ENCODE data around the gene TRIM21.
"Not testable (repeated sequence)": the region's sequence is repeated elsewhere in the genome, so short reads cannot be mapped to it uniquely, and the experiment has no call there.

TRIM21 gene

DNA sequence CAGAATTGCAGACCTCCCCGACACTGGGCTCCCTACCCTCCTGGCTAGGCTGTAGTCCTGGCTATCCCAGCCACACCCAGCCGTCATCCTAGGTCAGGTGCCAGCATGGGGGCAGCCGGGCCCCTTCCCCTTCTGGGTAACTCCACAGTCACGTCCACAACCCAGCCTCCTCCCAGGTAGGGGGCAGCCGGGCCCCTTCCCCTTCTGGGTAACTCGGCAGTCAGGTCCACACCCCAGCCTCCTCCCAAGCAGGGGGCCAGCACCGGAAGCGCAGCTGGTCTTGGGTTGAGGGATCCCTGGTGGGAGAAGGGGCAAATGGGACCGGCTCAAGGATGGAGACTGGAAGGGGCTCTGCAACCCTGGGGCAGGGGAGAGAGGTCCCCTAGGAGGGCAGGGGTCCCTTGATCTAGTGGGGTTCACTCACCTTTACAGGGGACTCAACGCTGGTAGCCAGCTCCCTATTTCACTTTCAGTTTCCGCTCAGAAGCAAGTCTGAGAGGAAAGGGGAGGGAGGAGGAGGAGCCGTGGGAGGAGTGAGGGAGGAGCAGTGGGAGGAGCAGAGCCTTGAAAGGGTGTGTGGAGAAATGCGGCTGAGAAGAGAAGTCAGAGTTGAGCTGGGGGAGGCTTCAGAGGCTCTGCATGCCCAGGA is at the start of gene TRIM21:
TSS of gene TRIM21 (minus strand) at position 494 of the 649 bp plus-strand sequence. CDS start 3,293 bp downstream, outside the sequence.
- FAIRE-seq: peak; percentile 89

DNA sequence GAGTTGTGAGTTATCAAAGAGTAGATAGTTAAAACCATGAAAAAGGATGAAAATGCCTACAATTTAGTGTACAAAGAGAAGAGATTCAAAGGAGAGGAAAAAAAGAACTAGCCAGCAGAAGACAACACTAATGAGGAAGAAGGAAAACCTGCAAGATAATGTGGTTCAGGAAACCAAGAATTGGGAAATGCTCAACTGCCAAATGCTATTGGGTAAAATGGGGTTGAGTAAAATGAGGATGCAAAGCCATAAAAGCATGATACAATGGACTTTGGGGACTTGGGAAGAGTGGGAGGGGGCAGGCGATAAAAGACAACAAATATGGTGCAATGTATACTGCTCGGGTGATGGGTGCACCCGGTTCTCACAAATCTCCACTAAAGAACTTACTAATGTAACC is 48.0 kb upstream of the TRIM21 start:
- no peak for FAIRE-seq

DNA sequence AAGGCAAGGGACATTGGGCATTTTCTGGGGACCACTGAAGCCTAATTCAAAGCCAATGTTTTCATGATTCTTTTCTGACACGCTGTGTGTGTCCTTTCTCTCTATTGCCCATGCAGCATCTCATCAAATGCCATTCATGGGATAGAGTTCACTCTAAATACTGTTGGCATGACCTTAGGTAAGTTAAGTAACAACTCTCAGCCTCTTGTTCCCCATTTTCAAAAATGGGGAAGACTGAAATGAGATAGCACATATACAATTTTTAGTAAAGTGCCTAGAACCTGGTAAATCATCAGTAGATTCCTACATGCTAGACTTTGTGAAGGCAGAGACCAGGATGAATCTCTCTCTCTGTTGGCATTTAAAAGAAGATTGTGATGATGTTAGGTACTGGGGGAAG is 42.9 kb upstream of the TRIM21 start:
- no peak for FAIRE-seq

DNA sequence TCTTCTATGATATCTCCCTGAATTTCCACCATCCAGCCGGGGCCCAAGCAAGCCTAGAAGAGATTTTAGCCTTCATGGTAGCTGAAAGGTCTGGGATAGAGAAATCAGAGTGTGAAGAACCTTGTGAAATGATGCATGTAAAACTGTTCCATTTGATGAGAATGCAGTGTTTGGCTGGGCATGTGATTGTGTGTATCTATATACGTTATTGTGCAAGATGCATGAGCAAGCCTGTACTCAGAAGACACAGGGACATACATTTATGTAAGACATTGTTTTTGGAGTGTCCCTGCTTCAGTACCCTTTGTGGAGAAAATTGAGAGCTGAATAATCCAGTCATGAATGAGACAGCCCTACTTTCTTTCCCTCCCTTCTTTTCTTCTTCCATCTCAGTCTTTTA is 40.4 kb upstream of the TRIM21 start:
- no peak for FAIRE-seq

DNA sequence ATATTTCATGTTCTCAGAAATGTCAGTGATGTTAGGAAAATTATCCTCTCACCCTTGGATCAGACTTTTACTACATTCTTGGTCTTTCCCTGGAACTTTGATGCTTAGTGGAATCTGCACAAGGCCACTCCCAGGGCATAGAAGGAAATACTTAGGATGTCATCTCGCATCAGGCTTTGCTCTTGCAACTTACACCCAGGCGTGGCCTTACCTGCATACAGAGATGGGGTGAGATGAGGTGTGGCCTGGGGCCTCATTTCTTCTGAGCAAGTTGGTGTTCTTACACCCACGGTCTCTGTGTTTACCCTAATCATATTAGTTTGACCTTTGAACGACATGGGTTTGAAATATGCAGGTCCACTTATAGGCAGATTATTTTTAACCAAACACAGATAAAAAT is 36.5 kb upstream of the TRIM21 start:
- no peak for FAIRE-seq

DNA sequence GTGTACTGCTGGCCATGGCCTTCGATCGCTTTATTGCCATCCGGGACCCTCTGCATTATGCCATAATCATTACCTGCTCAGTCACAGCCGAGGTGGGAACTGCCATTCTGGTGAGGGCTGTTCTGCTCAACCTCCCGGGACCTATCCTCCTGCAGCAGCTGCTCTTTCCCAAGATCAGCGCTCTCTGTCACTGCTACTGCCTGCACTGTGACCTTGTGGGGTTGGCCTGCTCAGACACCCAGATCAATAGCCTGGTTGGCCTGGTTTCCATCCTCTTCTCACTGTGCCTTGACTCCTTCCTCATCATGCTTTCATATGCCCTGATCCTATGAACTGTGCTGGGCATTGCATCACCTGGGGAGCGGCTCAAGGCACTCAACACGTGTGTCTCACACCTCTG is 24.9 kb upstream of the TRIM21 start:
- no peak for FAIRE-seq

DNA sequence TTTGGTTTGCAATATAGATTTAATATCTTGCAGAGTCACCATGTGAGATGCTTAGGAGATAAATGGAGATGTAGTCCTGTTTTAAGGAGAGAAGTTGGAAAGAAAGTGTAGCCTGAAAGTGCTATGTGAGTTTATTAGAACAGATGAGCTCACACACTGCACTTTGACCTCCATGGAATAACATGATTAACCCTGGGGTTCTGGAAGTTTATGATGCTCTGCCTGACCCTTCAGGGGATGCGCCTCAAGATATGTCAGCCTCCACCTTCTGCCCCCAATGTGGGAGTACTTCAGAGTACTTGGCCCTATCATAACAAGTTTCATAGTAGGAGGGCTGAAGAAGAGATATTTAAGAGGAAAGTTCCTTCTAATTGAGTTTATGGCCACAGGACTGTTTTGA is 23.3 kb upstream of the TRIM21 start:
- no peak for FAIRE-seq

DNA sequence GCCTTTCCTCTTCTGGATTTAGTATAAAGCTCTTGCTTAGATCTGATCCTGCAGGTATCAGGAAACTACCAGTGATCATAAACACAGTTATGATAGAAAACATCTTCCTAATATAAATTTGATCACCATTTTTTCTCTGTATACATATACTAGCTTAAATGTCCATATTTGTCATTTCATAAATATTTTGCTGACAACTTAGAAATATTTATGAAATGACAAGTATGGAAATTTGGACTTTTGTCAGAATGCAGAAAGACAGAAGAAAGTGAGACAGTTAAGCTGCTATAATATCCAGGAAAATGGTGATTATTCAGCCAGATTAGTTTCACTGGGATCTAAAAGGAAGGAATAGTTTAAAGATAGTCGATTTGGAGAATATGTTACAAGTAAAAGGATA is 22.8 kb upstream of the TRIM21 start:
- no peak for FAIRE-seq

DNA sequence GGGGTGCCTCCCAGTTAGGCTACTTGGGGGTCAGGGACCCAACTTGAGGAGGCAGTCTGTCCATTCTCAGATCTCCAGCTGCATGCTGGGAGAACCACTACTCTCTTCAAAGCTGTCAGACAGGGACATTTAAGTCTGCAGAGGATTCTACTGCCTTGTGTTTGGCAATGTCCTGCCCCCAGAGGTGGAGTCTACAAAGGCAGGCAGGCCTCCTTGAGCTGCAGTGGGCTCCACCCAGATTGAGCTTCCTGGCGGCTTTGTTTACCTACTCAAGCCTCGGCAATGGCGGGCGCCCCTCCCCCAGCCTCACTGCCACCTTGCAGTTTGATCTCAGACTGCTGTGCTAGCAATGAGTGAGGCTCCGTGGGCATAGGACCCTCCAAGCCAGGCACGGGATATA is 12.7 kb upstream of the TRIM21 start:
- FAIRE-seq: not testable (repeated sequence)

DNA sequence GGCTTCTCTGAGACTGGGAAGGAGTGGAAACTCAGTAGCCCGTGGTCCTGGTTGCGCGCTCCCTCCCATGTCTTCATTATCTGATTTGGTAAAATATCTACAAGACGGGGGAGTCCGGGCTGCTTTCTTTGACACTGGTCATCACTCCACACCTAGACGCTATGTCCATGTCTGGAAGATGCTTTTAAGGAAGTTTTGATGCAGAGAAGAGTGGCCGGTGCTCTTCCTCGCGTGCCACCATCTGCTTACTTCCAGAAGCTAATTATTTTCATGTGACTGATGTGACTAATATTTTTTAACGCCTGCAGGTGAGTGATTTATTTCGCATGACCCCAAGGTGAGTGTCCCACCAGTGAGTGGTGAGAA is 339 bp upstream of the TRIM21 start:
- no peak for FAIRE-seq

DNA sequence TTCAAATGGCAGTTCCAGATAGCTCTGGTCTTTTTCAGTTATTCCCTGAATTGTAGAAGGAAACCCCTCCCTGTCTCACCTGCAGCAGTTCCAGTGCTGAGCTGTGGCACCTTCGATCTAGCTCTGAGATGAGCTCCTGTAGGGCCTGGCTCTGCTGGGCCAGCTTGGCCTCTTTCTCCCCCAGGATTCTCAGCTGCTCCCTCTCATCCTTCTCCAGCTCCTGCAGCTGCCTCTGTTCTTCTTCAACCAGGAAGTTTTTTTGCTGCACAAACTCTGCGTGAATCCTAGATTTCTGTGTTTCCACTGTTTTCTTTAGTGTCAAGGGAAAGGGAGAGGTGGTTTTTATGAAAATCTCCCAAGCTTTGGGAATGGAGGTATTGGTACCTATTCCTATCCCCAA is 5.3 kb downstream of the TRIM21 start:
- FAIRE-seq: no peak

DNA sequence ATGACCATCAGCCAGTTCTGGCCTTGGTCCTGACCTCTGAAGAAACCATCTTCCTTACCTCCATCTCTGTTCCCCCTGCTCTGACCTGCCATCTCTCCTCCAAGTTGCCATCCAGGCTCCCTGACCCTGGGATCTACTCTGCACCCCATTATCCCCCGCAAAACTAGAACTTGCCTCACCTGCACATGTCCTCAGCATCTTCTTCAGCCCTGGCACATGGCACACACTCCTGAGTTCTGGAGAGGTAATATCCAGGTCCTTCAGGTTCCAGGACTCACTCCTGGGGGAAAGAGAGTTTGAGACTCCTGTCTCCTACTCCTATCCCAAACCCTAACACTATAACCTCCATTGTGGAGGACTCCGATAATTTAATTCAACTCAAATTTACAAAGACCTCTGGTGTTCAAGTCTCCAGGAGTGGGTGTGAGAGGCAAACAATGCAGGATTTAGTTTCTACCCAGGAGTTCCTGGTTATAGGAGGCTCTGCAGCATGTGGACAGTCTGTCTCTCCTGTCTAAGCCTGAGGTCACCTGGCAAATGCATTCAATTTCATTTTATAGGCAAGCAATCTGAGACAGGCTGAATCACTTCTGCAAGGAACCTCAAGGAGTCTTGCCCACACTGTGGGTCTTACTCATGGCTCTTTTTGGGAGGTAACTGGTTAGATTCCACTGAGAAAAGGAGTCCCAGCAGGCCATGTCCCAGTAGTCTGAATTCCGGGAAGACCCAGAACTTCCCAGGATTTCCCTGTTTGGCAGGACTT is 7.3 kb downstream of the TRIM21 start:
- FAIRE-seq: no peak

DNA sequence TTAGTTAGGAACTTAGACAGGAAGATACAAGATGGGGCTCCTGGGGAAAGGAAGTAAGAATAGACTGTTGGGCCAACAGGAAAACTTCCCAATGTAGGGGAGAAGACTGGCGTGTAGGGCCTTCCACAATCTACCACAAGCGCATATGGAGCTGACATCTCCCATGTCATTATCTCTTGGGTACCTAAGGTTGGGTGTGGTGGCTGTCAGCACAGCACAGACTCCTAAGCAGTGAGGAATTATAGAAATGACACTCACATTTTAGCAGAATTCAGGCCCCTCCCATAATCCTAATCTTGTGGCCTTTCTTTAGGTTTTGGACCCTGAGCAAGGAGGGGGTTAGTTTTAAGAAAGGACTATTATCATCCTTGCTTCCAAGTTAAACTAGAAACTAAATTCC is 11.6 kb downstream of the TRIM21 start:
- FAIRE-seq: no peak

DNA sequence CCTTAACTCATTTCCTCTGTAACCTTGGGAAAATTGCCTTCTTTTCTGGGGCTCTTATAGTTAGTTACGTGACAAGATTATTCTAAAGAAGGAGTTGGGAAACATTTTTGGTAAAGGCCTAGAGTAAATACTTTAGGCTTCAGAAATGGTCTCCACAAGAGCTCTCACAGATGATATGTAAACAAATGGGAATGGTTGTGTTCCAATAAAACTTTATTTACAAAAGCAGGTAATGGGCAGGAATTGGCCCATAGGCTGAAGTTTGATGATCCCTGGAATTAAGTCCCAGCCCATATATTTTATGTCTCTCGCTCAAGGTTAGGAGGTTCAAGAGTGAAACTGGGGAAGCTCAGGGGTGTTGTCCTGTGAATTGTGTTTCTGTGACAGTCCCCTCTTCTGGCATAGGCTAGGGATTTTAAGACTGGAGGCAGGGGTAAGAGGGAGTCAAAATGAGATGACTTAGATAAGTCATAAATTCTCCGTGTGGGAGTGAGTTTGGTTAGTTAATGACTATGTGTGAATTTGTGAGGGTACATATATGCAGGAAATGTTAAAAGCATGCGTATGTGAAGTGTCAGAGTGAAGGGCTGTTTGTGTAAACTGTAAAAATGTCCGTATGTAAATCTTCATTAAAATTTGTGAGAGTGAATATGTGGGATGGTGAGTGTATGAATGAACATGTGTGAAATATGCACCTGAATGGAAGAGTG is 17.9 kb downstream of the TRIM21 start:
- FAIRE-seq: no peak

DNA sequence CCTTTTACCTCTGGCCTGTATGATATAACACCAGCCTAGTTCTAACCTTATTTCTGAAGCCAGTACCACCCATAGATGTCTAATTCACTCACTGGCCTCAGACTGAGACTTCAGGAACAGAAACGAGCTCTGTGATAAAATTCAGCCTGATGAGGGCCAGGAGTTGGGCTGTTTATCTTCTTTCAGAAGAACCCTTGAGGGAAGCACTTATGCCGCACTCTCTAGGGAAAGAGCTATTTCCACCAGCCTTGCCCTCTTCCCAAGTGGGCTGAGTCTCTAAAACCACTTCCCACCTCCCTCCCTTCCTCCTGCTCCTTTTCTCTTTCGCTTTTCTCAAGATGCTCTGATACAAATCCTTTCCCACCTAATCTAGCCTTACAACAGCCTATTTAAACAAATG is 23.3 kb downstream of the TRIM21 start:
- no peak for FAIRE-seq

DNA sequence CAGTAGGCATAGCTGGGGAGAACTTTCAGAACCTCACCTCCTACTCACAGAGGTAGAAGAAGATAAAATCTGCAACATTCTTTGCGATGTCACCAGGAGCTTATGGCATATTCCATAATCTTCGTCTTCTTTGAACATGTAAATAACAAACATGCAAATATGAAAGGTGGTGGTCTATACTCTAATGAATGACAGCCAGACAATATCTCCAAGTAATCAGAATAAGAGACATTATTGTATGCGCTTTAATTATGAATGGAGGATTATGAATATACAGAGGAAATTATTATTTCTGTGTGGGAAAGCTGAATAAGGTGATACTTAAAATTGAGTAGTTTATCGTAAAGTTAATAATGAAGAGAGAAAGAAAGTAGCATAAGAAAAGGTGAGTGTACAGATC is 25.2 kb downstream of the TRIM21 start, which contains the start of gene OR52B4:
TSS of gene OR52B4 (minus strand) at position 101 of the 400 bp plus-strand sequence. CDS start at position 10, 91 bp downstream.
- FAIRE-seq: no peak

DNA sequence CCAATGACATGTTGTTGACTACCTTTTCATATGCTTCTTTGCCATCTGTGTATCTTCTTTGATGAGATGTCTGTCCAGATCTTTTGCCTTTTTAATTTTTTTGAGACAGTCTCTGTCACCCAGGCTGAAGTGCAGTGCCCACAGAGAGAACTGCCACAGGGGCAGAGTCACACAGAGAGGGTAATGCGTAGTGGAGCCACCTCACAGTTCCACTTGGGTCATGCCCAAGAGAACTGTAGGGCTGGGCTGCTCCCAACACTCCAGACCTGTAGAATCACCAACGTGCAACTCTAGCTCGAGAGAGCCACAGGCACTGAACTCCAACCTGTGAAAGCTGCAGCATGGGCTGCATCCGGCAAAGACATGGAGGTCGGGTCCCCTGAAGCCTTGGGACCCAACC is 45.4 kb downstream of the TRIM21 start:
- not testable (repeated sequence) for FAIRE-seq

DNA sequence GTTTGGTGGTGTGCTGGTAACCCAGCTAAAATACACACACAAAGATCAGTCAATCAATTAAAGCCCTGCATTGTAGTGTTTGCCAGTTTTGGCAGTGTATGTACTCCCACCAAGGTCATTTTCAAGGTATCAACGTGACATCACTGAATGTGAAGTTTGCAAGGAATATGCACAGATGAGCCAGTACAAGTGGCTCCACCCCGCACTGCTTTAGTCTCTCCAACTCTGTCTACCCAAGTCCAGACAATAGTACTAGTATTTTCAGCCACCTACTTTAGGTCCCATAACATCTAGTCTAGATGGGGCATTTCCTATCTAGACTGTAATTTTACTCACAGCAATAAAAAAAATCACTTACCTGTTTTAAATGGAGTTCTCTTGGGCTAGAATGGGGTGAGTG is 48.1 kb downstream of the TRIM21 start:
- FAIRE-seq: not testable (repeated sequence)

Measured in A204.1 (cell line).